Stimulated activated CD4-positive, alpha-beta T cell treated with anti-CD3 and anti-CD28 coated beads, Interleukin-2, amount 100 ng/mL, for 48 hours (primary cell): ENCODE results near the gene PRRX2.
A peak's percentile ranks its signal among the peaks of the same experiment; 100 is the strongest.

Source experiments
- DNase-seq, 2 donors: peaks; one replicate each; pipeline ENCODE4 v3.0.0-alpha.2; 2020

Gene PRRX2

DNA sequence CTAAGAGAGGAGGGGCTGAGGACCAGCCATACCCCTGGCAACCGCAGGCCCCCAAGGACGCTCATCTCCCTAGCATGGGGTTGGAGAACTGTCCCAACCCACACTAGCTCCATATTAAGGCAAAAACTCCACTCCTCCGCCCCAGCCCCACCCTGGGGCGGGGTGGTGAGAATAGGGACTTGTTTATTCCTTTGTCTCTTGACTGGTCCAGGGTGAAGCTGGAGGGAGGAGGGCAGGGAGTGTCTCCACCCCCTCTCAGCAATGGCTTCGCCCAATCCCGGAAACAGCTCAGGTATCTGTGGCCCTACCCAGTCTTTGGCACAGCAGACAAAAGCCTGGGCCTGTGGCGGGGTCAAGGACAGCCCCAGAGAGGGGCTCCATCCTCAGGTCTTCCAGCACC, 16.9 kb downstream of the PRRX2 start:
- no peak for DNase-seq

DNA sequence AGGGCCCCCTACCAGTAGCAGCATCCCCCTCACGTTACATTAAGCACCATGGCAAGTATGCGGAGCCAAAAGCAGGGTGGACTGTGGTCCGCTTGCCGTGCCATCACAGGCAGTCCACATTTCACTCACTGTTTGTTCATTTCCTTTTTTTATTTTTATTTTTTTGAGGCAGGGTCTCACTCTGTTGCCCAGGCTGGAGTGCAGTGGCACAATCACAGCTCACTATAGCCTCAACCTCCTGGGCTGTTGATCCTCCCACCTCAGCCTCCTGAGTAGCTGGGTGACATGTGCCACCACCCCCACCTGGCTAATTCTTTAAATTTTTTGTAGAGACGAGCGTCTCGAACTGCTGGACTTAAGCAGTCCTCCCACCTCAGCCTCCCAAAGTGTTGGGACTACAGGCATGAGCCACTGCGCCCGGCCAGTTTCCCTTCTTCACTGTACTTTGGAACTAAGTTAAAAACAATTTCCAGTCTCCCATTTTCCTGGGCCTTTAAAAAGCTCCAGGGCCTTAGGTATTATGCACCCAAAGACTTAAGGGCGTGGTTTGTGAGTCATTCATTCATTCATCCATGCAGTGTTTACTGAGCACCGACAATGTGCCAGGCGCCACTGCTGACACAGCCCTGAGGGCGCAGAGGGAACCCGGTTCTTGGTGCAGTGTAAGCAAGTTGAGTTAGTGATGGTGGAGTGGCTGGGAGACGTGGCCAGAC, 19.9 kb downstream of the PRRX2 start:
- DNase-seq: no peak

DNA sequence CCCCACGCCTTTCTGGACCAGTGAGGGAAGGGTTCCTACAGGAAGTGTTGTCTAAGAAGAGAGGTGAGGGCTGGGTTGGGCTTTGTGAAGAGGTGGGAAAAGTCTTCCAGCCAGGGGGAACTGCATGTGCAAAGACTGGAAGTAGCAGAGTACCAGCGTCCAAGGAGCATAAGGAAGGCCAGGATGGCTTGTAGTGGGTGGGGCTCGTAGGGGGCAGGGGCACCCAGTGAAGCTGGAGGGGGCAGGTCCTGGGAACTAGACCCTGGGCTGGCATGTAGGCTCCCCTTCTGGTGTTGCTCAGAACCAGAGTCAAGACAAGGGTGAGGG, 20.4 kb downstream of the PRRX2 start:
- no peak for DNase-seq

DNA sequence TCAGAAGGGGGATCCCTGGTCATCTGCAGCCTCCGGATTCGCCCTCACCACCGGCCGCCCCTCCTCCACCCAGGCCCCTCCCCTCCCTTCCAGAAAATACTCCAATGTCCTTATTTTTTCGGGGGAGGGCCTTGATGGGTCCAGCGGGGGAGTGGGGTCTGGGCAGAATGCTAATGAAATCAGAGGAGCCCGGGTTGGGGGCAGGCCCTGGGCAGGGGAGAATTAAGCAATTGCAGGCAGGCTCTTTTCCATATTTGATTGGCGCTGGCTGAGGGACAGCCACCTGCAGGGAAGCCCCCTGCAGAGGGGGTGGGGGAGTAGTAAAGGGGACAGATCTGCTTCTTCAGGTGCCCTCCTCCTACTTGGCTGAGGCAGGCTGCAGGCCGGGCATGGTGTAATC, 21.3 kb downstream of the PRRX2 start:
- DNase-seq: no peak

DNA sequence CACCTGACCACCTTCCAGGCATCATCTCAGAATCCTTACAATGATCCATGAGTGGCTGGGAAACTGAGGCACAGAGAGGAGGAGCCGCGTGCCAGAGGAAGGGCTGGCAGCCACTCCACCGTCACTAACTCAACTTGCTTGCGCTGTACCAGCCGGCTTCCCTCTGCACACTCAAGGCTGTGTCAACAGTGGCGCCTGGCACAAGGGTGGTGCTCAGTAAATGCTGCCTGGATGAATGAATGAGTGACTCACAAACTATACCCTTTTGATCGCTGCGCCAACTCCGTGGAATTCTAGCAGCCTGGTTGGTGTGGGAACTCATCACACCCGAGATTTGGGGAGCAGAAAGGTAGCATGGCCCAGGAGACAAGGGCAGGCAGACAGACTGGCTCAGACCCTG, 21.9 kb downstream of the PRRX2 start:
- DNase-seq: no peak

DNA sequence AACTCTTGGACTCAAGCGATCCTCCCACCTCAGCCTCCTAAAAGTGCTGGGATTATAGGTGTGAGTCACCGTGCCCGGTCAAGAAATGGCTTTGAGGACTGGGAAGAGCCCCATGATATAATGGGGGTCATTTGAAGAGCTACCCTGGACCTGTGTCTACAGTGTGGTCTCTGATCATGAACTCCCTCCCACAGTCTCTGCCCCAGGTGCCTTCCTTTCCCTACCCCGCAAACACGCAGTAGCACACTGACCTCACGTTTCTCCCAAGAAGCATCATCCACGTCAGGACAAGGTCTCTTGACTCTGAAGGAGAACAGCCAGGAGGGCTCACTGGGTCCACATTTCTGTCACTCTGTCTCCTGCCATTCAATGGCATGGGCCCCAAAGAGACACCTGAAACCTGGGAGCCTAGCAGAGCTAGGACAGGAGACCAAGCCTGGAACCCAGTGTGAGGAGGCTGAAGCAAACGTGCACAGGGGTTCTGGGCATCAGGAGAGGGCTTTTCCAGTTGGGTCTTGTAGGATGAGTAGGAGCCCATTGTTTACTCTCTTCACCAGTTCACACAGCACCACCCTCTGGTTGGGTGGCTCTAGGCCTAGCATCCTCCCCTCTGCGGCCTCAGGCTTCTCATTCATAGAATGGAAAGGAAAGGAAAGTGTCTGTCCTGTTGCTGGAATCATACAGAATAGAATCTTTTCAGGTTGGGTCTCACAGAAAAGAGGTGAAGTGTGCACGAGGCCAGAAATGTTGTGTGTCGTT, 23.0 kb downstream of the PRRX2 start:
- no peak for DNase-seq

DNA sequence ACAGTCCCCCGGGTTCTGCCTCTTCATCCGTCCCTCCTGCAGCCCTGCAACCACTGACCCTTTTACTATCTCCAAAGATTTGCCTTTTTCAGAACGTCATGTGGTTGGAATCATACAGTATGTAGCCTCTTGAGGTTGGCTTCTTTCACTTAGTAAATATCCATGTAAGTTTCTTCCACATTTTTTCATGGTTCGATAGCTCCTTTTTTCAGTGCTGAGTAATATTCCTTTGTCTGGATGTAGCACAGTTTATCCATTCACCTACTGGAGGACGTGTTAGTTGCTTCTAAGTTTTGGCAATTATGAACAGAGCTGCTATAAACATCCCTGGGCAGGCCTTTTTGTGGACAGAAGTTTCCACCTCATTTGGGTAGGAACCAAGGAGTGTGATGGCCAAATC, 27.1 kb downstream of the PRRX2 start:
- DNase-seq: no peak

DNA sequence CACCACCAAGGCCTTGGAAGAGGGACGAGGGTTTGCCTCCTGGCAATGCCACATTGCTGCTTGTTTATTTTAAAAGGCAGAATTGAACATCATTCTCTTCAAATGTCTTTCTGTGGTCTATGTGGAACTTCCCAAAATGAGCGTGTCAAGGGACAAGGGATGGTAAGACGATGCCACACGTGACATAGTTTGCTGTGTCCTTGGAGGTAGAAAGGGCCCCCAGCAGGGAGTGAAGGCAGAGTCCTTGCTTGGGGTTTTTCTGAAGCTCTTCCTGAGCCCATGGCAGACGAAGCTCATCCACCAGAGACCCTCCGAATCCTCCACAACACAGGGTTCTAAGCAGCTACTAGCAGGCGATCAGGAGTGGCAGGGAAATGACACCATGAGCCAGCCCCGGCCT, 28.3 kb downstream of the PRRX2 start:
- no peak for DNase-seq

DNA sequence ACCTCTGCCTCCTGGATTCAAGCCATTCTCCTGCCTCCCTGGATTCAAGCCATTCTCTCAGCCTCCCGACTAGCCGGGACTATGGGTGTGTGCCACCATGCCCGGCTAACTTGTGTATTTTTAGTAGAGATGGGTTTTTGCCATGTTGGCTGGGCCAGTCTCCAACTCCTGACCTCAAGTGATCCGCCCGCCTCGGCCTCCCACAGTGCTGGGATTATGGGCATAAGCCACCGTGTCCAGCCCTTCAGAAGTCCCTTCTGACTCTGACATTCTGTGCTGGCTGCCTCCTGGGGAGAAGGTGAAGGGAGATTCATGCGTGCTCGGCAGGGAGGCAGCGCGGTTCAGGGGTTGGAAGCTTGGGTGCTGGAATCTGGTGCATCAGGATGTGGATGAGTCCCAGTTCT, 28.8 kb downstream of the PRRX2 start:
- DNase-seq: no peak

DNA sequence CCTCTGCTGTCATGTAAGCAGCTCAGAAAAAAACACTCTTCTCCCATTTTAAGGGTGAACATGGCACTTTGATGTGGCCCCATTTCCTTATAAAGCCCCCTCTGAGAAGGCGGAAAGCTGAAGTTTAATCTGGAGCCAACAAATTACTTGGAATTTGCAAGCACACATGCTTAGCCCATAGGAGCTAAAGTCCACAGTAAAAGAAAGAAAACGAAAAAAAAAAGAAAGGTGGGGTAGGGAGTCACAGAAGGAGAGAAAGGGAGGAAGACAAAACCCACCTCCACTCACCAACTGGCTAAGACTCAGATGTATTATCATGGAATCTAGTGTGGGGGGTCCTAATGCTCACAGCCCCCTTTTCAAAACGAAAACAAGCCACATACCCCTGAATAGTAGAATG, 30.4 kb downstream of the PRRX2 start:
- DNase-seq: no peak

DNA sequence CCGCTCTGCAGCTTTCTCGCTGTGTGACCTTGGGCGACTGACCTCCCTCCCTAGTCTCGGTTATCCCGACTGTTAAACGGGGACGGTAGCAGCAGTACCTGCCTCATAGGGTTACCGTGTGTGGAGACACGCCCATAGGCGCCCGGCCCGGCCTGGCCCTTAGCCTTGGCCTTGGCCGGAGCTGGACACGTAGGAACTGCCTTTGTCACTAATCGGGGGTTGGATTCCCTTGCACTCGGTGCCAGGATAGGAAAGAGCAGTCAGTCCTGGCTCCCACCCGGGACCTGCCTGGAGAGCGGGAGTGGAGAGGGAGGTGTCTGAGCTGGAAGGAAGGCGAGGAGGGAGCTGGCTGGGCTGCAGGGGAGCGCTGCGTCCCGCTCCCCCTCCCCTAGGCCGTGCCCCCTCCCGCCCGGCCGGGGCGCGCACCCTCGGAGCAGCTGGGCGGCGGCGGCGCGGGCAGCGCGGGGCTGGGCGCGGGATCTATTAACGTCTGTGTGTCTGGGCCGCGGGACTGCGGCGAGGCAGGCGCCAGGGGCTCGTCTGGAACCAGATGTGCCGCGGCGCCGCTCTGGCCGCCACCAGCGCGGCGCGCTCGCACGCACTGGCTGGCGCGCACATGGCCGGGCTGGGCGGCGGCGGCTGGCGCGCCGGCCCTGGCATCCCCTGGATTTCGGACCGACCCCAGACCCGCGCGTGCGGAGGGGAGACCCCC, 31.7 kb downstream of the PRRX2 start:
- peak in 1 of 2 donors; percentile 22 for DNase-seq

DNA sequence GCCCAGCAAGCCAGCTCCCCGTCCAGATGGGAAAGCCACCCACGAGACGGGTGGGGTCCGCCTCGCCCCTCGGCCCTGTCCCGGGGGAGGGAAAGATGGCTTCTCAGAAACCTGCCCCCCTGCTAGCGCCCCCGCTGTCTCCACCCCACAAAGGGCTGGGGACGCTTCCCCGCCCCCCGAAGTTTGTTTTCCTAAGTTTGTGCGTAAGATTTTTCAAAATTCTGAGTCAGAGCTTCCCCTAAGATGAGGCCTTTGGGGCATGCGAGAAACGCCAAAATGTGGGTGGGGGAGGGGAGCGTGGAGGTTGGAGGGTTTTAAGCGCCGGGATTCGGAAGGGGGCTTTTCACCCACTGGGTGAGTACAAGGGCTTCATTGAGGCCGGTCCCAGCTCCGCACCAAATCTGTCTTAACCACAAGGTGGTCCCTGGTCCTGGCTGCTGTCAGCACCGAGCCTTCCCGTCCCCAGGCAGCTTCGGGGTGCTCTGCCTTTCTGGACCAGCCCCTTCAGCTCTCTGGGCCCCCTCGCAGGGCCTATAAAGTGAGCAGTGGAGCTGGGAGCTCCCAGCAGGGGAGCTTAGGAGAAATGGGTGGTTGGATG, 32.3 kb downstream of the PRRX2 start:
- DNase-seq: peak; percentile 34 to 51

DNA sequence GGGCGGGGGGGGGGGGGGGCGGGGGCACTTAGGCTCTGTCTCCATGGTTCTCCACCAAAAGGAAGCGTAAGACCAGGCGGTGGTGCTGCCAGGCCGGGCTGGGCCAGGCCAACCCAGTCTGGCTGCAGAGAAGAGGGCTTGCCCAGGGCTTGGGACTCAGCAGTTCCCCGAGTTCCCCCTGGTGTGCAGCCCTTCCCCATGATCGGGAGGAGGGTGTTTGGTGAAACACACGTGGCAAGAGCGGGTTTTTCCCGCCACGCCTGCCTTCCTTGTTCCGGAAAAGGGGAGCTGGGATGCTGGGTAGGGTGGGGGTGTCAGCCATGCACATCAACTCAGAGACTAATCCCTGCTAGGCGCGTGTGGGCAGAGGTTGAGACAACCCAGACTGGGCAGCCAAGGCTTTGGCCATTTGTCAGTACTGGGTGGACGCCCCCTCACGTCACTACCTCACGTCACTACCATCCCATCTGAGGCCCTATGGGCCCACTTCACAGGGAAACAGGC, 32.9 kb downstream of the PRRX2 start:
- DNase-seq: no peak

DNA sequence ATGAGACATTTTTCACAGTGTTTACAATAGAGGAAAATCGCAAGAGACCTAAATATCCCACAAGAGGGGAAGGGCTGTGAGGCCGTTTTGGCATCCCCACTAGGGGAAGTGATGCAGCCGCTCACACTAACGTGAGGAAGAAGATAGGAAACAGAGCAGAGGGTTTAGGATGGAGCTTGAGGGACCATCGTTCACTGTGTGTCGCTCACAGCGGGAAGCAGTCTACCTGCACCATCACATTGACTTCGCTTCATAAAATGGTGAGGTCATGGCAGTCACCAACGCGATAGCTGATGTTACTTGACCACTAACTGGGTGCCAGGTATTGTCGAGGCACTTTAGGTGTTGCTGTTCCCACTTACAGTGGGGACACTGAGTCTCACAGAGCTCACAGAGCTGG, 35.6 kb downstream of the PRRX2 start:
- no peak for DNase-seq

DNA sequence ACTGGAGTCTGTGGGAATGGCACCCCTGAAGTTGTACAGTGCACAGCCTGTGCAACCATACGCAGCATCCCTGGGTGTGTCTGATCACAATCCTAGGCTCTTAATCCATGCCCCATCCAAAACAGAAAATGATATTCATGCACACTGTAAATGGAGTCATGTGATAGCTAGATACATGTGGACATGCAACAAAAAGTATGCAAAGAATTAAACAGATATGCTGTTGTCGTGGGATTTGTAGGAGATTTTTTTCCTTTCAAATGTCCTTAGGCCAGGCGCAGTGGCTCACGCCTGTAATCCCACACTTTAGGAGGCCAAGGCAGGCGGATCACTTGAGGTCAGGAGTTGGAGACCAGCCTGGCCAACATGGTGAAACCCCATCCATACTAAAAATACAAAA, 36.1 kb downstream of the PRRX2 start:
- DNase-seq: no peak

DNA sequence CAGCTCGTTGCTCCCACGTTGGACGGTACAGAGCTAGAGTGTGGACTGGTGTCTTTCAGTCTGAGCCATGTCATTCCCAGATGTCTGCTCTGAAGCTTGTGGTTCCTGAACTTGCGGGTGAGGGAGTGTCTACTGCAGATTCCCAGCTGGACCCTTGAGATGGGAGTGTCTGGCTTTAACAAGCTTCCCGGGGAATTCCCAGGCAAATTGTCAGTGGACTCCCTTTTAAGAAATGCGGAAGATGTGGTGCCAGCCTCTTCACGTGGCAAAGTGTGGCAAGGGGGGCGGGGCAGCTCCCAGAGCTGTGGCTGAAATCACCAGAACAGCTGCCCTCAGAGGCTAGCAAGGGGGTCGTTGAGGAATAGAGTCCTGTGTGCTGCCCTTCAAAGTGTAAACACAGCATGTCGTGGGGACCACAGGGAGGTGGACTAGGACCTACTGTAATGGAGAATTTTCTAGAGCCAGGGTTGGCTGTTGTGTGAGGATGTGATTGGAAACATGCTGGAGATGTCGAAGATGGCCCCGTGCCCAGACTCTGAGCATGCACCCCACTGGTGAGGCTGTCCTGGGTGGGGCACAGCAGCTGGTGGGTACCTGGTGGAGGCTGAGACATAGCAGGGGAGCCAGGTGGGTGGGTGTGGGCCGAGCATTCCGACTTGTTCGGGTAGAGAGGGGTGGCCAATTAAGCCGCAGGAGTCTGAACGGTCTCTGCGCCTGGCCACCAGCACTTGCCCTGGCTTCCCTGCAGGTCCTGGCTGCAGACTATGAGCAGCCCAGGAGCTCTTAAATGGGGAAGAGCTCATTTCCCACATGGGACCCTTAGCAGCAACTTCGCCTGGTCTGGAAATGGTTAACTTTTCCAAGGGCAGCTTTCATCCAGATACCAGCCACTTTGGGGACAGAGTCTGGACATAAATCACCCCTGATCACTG, 37.4 kb downstream of the PRRX2 start:
- no peak for DNase-seq

DNA sequence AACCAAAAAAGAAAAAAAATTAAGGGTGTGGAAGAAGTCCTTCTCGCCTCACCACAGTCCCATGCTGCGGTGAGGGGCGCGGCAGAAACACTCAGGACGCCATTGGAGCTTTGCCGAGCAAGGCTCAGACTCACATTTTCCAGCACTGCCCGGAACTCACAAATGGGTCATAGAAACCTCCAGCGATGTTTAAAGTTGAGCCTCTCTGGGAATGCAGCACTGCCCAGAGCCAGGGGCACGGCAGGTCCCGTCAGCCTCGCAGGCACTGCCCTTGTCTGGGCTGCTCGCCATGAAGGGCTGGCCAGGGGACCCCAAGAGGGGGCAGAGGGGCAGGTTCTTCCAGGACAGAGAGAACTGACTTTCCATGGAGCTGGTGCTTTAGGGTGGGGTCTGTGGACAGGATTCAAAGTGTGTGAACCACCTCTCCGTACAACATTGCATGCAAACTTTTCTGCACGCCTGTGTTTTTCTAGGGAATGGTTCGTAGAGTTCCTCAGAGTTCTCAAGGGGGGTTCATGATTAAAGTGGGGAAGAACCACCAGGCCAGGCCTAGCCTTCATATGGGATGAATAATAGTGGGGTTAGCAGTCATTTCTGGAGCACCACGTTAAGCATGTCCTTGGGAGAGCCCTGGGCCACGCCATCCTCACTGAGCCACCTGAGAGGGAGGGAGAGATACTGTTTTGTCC, 38.4 kb downstream of the PRRX2 start:
- no peak for DNase-seq

DNA sequence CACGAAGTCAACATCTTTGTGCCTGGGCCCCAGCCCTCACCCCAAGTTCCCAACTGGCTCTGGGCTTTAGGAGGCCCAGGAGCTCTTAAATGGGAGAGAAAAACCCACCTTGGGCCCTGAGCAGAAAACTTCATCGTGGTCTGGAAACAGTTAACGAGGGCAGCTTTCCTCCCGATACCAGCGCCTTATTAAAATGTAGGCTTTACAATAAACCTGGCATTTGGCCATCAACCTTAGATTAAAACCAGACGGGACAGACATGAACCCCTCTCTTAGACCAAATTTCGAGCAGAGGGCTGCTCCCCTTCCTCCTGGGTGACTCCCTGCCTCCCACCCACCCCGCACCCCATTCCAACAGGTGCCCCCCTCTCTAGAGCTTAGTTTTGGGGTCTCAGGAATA, 39.4 kb downstream of the PRRX2 start:
- no peak for DNase-seq

DNA sequence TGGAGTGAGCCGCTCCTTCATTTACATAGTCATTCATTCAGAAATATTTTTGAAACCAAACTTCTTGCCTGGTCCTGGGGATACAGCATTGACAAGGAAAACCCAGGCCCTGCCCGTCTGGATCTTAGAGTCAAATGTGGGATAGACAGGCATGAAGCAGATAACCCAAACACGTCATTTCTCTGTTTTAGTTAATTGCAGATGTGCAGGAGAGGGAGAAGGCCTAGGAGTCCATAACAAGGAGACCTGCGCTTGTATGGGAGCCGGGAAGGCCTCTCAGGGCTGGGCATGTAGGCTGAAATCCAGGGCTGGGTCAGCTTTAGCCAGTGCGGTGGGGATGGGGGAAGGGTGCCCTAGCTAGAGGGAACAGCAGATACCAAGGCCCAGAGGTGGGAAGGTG, 43.3 kb downstream of the PRRX2 start:
- DNase-seq: no peak

DNA sequence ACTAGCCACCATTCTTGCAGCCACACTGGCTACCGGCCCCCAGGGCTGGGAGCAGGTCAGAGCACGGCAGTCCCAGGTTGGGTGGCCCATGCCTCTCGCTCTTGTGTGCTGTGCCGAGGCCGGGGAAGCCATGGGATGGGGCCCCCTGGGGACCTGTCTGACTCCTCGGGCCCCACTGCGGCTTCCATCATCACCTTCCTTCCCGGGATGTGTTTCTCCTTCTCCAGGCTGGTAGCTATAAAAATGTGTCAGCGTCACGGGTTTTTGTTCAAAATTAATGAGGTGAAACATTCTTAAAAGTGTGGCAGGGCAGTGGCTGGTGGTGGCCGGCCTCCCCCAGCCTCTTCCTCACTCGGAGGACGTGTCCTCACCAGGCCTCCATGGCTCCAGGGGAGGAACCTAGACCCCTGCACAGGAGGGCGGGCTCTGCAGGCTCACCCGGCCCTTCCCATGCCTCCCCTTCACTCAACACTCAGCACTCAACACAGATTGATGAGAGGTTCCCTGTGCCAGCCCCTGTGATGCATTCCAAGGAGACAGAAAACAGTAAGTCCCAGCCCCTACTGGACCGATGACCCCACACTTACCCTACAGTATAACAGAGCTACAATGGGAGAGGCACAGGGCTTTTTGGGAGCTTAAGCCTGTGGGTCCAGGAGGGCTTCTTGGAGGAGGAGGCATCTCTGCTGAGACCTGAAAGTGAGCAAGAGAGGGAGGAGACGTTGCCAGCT, 44.2 kb downstream of the PRRX2 start:
- no peak for DNase-seq

DNA sequence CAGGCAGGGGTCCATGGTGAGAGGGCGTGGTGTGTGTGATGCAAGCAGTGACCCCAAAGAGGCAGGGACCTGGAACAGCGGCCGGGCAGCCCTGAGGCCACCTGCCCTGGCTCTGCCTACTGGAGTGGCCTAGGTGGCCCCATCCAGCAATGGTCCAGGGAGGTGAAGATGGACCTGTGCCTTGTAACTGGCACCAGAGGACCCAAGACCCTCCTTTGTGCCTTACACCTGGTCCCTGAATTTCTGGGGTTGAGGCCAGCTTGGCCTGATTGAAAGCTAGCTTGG, 44.7 kb downstream of the PRRX2 start:
- DNase-seq: no peak
